ENCODE results near the gene TEX22. TPM values are rescaled to one million over a fixed set of nuclear protein-coding genes. Genes with fewer than 3 reads are reported as not detected.
A peak's percentile ranks its signal among the peaks of the same experiment; 100 is the strongest.

TEX22 gene
- total and polyA plus RNA-seq, 4 donors, result 0.18 to 2.1 (median 0.77) TPM

- Histone ChIP-seq H3K27ac (ENCODE audit: low read depth in 1 of 2, low read length in 2 of 2) (no peak overlapping the region), H3K27me3 (ENCODE audit: control insufficient read depth in 1 of 2, insufficient read depth in 2 of 2, low read length in 1 of 2) (no peaks in the 10 kb centered on the region), H3K4me1 (ENCODE audit: control insufficient read depth in 1 of 2, insufficient read depth in 2 of 2, low read length in 2 of 2) (no peaks in the 10 kb centered on the region), H3K36me3 (ENCODE audit: control insufficient read depth in 1 of 2, insufficient read depth in 2 of 2, low read length in 1 of 2) (no peaks in the 10 kb centered on the region), H3K4me3 (ENCODE audit: low read length in 2 of 2) (no peak overlapping the region), H3K9me3 (ENCODE audit: control insufficient read depth, low read length) (no peaks in the 10 kb centered on the region)
- DNase-seq (no peak), ATAC-seq (ENCODE audit: low FRiP score) (no peak)
- intact Hi-C loops (cut with DNase I), result no loop called here
- WGBS, 2 donors, result 96 to 97% methylated on average over 10 of the region's 10 CpGs
These were observed 29.1 kb downstream of the TEX22 start for GRCh38 chr14:105427412-105427811.

GRCh38 chr14:105427936-105428485 is 29.7 kb downstream of the TEX22 start:
- intact Hi-C loops (cut with DNase I), result no loop called here
- Histone ChIP-seq H3K4me3 (ENCODE audit: low read length in 2 of 2) (no peak overlapping the region), H3K27ac (ENCODE audit: low read depth in 1 of 2, low read length in 2 of 2) (no peak overlapping the region), H3K4me1 (ENCODE audit: control insufficient read depth in 1 of 2, insufficient read depth in 2 of 2, low read length in 2 of 2) (no peaks in the 10 kb centered on the region), H3K9me3 (ENCODE audit: control insufficient read depth, low read length) (no peaks in the 10 kb centered on the region), H3K36me3 (ENCODE audit: control insufficient read depth in 1 of 2, insufficient read depth in 2 of 2, low read length in 1 of 2) (no peaks in the 10 kb centered on the region), H3K27me3 (ENCODE audit: control insufficient read depth in 1 of 2, insufficient read depth in 2 of 2, low read length in 1 of 2) (no peaks in the 10 kb centered on the region)
- ATAC-seq (ENCODE audit: low FRiP score) (no peak), DNase-seq (peak in 1 of 2 donors; percentile 59)
- 91 to 94% methylated on average over 9 of the region's 9 CpGs for WGBS, 2 donors

GRCh38 chr14:105430042-105430441 is 31.7 kb downstream of the TEX22 start:
- H3K27ac ChIP-seq (ENCODE audit: low read depth in 1 of 2, low read length in 2 of 2), result no peak overlapping the region
- no peaks in the 10 kb centered on the region for H3K9me3 ChIP-seq (ENCODE audit: control insufficient read depth, low read length)
- H3K4me1 ChIP-seq (ENCODE audit: control insufficient read depth in 1 of 2, insufficient read depth in 2 of 2, low read length in 2 of 2), result no peaks in the 10 kb centered on the region
- WGBS, 2 donors, result 94 to 97% methylated on average over 6 of the region's 6 CpGs
- H3K27me3 ChIP-seq (ENCODE audit: control insufficient read depth in 1 of 2, insufficient read depth in 2 of 2, low read length in 1 of 2), result no peaks in the 10 kb centered on the region
- H3K36me3 ChIP-seq (ENCODE audit: control insufficient read depth in 1 of 2, insufficient read depth in 2 of 2, low read length in 1 of 2), result no peaks in the 10 kb centered on the region
- ATAC-seq (ENCODE audit: low FRiP score) (no peak), DNase-seq (no peak)
- no peak overlapping the region for H3K4me3 ChIP-seq (ENCODE audit: low read length in 2 of 2)
- intact Hi-C loops (cut with DNase I), result no loop called here

GRCh38 chr14:105430565-105430964 is 32.2 kb downstream of the TEX22 start:
- Histone ChIP-seq H3K4me3 (ENCODE audit: low read length in 2 of 2) (no peak overlapping the region), H3K9me3 (ENCODE audit: control insufficient read depth, low read length) (no peaks in the 10 kb centered on the region), H3K27me3 (ENCODE audit: control insufficient read depth in 1 of 2, insufficient read depth in 2 of 2, low read length in 1 of 2) (no peaks in the 10 kb centered on the region), H3K4me1 (ENCODE audit: control insufficient read depth in 1 of 2, insufficient read depth in 2 of 2, low read length in 2 of 2) (no peaks in the 10 kb centered on the region), H3K36me3 (ENCODE audit: control insufficient read depth in 1 of 2, insufficient read depth in 2 of 2, low read length in 1 of 2) (no peaks in the 10 kb centered on the region), H3K27ac (ENCODE audit: low read depth in 1 of 2, low read length in 2 of 2) (peak overlapping the region in 1 of 2 donors; percentile 49)
- 21 to 23% methylated on average over 9 of the region's 9 CpGs for WGBS, 2 donors
- no peak for DNase-seq
- intact Hi-C loops (cut with DNase I), result no loop called here
- no peak for ATAC-seq (ENCODE audit: low FRiP score)

GRCh38 chr14:105431256-105431655 is 32.9 kb downstream of the TEX22 start:
- intact Hi-C loops (cut with DNase I), result no loop called here
- Histone ChIP-seq H3K27ac (ENCODE audit: low read depth in 1 of 2, low read length in 2 of 2) (no peak overlapping the region), H3K27me3 (ENCODE audit: control insufficient read depth in 1 of 2, insufficient read depth in 2 of 2, low read length in 1 of 2) (no peaks in the 10 kb centered on the region), H3K4me3 (ENCODE audit: low read length in 2 of 2) (no peak overlapping the region), H3K4me1 (ENCODE audit: control insufficient read depth in 1 of 2, insufficient read depth in 2 of 2, low read length in 2 of 2) (no peaks in the 10 kb centered on the region), H3K9me3 (ENCODE audit: control insufficient read depth, low read length) (no peaks in the 10 kb centered on the region), H3K36me3 (ENCODE audit: control insufficient read depth in 1 of 2, insufficient read depth in 2 of 2, low read length in 1 of 2) (no peaks in the 10 kb centered on the region)
- no peak for DNase-seq
- ATAC-seq (ENCODE audit: low FRiP score), result no peak
- WGBS, 2 donors, result 99 to 100% methylated on average over 1 of the region's 1 CpG

GRCh38 chr14:105432657-105433056 is 34.3 kb downstream of the TEX22 start:
- intact Hi-C loops (cut with DNase I), result no loop called here
- DNase-seq (no peak), ATAC-seq (ENCODE audit: low FRiP score) (no peak)
- Histone ChIP-seq H3K27me3 (ENCODE audit: control insufficient read depth in 1 of 2, insufficient read depth in 2 of 2, low read length in 1 of 2) (no peaks in the 10 kb centered on the region), H3K9me3 (ENCODE audit: control insufficient read depth, low read length) (no peaks in the 10 kb centered on the region), H3K27ac (ENCODE audit: low read depth in 1 of 2, low read length in 2 of 2) (no peak overlapping the region), H3K4me3 (ENCODE audit: low read length in 2 of 2) (no peak overlapping the region), H3K36me3 (ENCODE audit: control insufficient read depth in 1 of 2, insufficient read depth in 2 of 2, low read length in 1 of 2) (no peaks in the 10 kb centered on the region), H3K4me1 (ENCODE audit: control insufficient read depth in 1 of 2, insufficient read depth in 2 of 2, low read length in 2 of 2) (no peaks in the 10 kb centered on the region)
- 88 to 89% methylated on average over 12 of the region's 12 CpGs for WGBS, 2 donors

- H3K4me3 ChIP-seq (ENCODE audit: low read length in 2 of 2), result no peak overlapping the region
- DNase-seq (no peak), ATAC-seq (ENCODE audit: low FRiP score) (peak; percentile 19)
- H3K4me1 ChIP-seq (ENCODE audit: control insufficient read depth in 1 of 2, insufficient read depth in 2 of 2, low read length in 2 of 2), result no peaks in the 10 kb centered on the region
- H3K27me3 ChIP-seq (ENCODE audit: control insufficient read depth in 1 of 2, insufficient read depth in 2 of 2, low read length in 1 of 2), result no peaks in the 10 kb centered on the region
- intact Hi-C loops (cut with DNase I), result no loop called here
- WGBS, 2 donors, result 77 to 80% methylated on average over 17 of the region's 17 CpGs
- H3K36me3 ChIP-seq (ENCODE audit: control insufficient read depth in 1 of 2, insufficient read depth in 2 of 2, low read length in 1 of 2), result no peaks in the 10 kb centered on the region
- H3K9me3 ChIP-seq (ENCODE audit: control insufficient read depth, low read length), result no peaks in the 10 kb centered on the region
- no peak overlapping the region for H3K27ac ChIP-seq (ENCODE audit: low read depth in 1 of 2, low read length in 2 of 2)
These were observed 34.8 kb downstream of the TEX22 start for GRCh38 chr14:105433161-105433605.

GRCh38 chr14:105436402-105436801 is 38.1 kb downstream of the TEX22 start:
- DNase-seq (no peak), ATAC-seq (ENCODE audit: low FRiP score) (no peak)
- Histone ChIP-seq H3K27ac (ENCODE audit: low read depth in 1 of 2, low read length in 2 of 2) (no peak overlapping the region), H3K36me3 (ENCODE audit: control insufficient read depth in 1 of 2, insufficient read depth in 2 of 2, low read length in 1 of 2) (no peaks in the 10 kb centered on the region), H3K9me3 (ENCODE audit: control insufficient read depth, low read length) (no peaks in the 10 kb centered on the region), H3K4me3 (ENCODE audit: low read length in 2 of 2) (no peak overlapping the region), H3K27me3 (ENCODE audit: control insufficient read depth in 1 of 2, insufficient read depth in 2 of 2, low read length in 1 of 2) (no peaks in the 10 kb centered on the region), H3K4me1 (ENCODE audit: control insufficient read depth in 1 of 2, insufficient read depth in 2 of 2, low read length in 2 of 2) (no peaks in the 10 kb centered on the region)
- 50 to 58% methylated on average over 12 of the region's 12 CpGs for WGBS, 2 donors
- intact Hi-C loops (cut with DNase I), result no loop called here

GRCh38 chr14:105436891-105437722 is 38.8 kb downstream of the TEX22 start:
- ATAC-seq (ENCODE audit: low FRiP score) (peak; percentile 26), DNase-seq (no peak)
- Histone ChIP-seq H3K36me3 (ENCODE audit: control insufficient read depth in 1 of 2, insufficient read depth in 2 of 2, low read length in 1 of 2) (no peaks in the 10 kb centered on the region), H3K4me1 (ENCODE audit: control insufficient read depth in 1 of 2, insufficient read depth in 2 of 2, low read length in 2 of 2) (no peaks in the 10 kb centered on the region), H3K27ac (ENCODE audit: low read depth in 1 of 2, low read length in 2 of 2) (no peak overlapping the region), H3K27me3 (ENCODE audit: control insufficient read depth in 1 of 2, insufficient read depth in 2 of 2, low read length in 1 of 2) (no peaks in the 10 kb centered on the region), H3K4me3 (ENCODE audit: low read length in 2 of 2) (no peak overlapping the region), H3K9me3 (ENCODE audit: control insufficient read depth, low read length) (no peaks in the 10 kb centered on the region)
- intact Hi-C loops (cut with DNase I), result no loop called here
- 86 to 88% methylated on average over 30 to 31 of the region's 31 CpGs for WGBS, 2 donors
